ENCODE measurements around the gene GNAS.
A peak's percentile ranks its signal among the peaks of the same experiment; 100 is the strongest.

DNA sequence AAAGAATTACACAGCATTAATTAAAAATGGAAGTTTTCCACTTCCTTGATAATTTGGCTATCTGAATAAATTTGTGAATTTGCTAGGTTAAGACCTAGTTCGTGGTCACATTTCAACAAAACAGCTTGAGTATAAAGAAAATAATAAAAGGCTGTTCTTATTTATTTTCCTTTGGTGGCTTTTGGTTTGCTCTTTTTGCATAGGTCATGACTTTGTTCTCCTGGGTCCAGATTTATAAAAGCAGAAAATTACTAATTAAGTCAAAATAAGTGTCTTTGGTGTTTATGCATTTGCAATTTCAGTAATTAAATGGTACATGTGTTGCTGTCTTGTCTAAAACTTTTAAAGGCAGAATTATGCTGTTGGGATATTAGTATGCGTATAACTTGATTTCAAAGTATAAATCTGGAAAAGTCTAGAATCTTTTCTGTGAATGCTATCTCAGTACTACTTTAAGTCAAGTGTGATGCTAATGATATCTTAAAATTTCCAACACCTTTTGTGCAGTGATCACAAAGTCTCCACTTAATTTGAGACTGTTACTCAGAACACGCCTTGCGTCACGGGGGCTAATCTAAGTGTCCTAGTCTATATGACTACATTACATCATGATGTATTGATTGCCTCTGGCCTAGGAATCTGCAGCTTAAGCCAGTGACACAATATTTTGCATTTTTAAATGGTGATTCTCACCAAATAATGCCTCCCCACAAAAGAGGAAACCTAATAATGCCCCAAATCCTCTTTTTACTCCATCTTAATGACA, 41.0 kb downstream of the GNAS start:
- TF ChIP-seq TAF1 (conservative IDR thresholded peaks at IDR 0.05) (no peak), GABPA (IDR thresholded peaks at IDR 0.05 in 1 of 2, conservative IDR thresholded peaks at IDR 0.05 in 1 of 2) (no peak), EGR1 (IDR thresholded peaks at IDR 0.05; ENCODE audit: low read depth in 2 of 2) (no peak), RAD21 (IDR thresholded peaks at IDR 0.05) (no peak), YY1 (IDR thresholded peaks at IDR 0.05) (peak; percentile 7), JUND (IDR thresholded peaks at IDR 0.05) (no peak), FOXA1 (IDR thresholded peaks at IDR 0.05) (no peak)
- TF ChIP-seq, protein P1, sequence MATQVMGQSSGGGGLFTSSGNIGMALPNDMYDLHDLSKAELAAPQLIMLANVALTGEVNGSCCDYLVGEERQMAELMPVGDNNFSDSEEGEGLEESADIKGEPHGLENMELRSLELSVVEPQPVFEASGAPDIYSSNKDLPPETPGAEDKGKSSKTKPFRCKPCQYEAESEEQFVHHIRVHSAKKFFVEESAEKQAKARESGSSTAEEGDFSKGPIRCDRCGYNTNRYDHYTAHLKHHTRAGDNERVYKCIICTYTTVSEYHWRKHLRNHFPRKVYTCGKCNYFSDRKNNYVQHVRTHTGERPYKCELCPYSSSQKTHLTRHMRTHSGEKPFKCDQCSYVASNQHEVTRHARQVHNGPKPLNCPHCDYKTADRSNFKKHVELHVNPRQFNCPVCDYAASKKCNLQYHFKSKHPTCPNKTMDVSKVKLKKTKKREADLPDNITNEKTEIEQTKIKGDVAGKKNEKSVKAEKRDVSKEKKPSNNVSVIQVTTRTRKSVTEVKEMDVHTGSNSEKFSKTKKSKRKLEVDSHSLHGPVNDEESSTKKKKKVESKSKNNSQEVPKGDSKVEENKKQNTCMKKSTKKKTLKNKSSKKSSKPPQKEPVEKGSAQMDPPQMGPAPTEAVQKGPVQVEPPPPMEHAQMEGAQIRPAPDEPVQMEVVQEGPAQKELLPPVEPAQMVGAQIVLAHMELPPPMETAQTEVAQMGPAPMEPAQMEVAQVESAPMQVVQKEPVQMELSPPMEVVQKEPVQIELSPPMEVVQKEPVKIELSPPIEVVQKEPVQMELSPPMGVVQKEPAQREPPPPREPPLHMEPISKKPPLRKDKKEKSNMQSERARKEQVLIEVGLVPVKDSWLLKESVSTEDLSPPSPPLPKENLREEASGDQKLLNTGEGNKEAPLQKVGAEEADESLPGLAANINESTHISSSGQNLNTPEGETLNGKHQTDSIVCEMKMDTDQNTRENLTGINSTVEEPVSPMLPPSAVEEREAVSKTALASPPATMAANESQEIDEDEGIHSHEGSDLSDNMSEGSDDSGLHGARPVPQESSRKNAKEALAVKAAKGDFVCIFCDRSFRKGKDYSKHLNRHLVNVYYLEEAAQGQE (IDR thresholded peaks at IDR 0.05) = no peak
- TF ChIP-seq, protein P2, sequence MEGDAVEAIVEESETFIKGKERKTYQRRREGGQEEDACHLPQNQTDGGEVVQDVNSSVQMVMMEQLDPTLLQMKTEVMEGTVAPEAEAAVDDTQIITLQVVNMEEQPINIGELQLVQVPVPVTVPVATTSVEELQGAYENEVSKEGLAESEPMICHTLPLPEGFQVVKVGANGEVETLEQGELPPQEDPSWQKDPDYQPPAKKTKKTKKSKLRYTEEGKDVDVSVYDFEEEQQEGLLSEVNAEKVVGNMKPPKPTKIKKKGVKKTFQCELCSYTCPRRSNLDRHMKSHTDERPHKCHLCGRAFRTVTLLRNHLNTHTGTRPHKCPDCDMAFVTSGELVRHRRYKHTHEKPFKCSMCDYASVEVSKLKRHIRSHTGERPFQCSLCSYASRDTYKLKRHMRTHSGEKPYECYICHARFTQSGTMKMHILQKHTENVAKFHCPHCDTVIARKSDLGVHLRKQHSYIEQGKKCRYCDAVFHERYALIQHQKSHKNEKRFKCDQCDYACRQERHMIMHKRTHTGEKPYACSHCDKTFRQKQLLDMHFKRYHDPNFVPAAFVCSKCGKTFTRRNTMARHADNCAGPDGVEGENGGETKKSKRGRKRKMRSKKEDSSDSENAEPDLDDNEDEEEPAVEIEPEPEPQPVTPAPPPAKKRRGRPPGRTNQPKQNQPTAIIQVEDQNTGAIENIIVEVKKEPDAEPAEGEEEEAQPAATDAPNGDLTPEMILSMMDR (IDR thresholded peaks at IDR 0.05; ENCODE audit: low read depth, low read length, missing input control) = no peak
- TF ChIP-seq, protein P3, sequence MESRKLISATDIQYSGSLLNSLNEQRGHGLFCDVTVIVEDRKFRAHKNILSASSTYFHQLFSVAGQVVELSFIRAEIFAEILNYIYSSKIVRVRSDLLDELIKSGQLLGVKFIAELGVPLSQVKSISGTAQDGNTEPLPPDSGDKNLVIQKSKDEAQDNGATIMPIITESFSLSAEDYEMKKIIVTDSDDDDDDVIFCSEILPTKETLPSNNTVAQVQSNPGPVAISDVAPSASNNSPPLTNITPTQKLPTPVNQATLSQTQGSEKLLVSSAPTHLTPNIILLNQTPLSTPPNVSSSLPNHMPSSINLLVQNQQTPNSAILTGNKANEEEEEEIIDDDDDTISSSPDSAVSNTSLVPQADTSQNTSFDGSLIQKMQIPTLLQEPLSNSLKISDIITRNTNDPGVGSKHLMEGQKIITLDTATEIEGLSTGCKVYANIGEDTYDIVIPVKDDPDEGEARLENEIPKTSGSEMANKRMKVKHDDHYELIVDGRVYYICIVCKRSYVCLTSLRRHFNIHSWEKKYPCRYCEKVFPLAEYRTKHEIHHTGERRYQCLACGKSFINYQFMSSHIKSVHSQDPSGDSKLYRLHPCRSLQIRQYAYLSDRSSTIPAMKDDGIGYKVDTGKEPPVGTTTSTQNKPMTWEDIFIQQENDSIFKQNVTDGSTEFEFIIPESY (IDR thresholded peaks at IDR 0.05) = no peak
- TF ChIP-seq, protein P4, sequence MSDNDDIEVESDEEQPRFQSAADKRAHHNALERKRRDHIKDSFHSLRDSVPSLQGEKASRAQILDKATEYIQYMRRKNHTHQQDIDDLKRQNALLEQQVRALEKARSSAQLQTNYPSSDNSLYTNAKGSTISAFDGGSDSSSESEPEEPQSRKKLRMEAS (IDR thresholded peaks at IDR 0.05) = no peak
- TF ChIP-seq, protein P5, sequence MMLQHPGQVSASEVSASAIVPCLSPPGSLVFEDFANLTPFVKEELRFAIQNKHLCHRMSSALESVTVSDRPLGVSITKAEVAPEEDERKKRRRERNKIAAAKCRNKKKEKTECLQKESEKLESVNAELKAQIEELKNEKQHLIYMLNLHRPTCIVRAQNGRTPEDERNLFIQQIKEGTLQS (IDR thresholded peaks at IDR 0.05) = no peak

Measured in liver (tissue), 3 donors.